Stimulated activated naive CD8-positive, alpha-beta T cell treated with anti-CD3 and anti-CD28 coated beads, Interleukin-15, Interleukin-2, amounts not matched to agents 100 ng/mL and 50 ng/mL, for 24 hours (primary cell): ENCODE measurements around the gene ERF.

Source experiments
- H3K27ac Mint-ChIP-seq: one replicate; pipeline ENCODE4 v1.8.0; 2021; ENCODE audit warnings: mild to moderate bottlenecking, mixed read lengths
- H3K27me3 Mint-ChIP-seq: one replicate; pipeline ENCODE4 v1.8.0; 2021; ENCODE audit warnings: mixed read lengths
- H3K36me3 Mint-ChIP-seq: one replicate; pipeline ENCODE4 v1.8.0; 2021; ENCODE audit warnings: low read depth, mixed read lengths
- H3K4me1 Mint-ChIP-seq: one replicate; pipeline ENCODE4 v1.8.0; 2021; ENCODE audit warnings: low read depth, mixed read lengths
- H3K4me3 Mint-ChIP-seq: one replicate; pipeline ENCODE4 v1.8.0; 2021; ENCODE audit warnings: mild to moderate bottlenecking, mixed read lengths
- H3K9me3 Mint-ChIP-seq: one replicate; pipeline ENCODE4 v1.8.0; 2021; ENCODE audit warnings: mixed read lengths

Gene ERF

GRCh38 chr19:42214810-42215485, 40.0 kb downstream of the ERF start:
- H3K27ac Mint-ChIP-seq: peak overlapping the region; percentile 34
- H3K4me3 Mint-ChIP-seq: peak overlapping the region; percentile 90
- H3K36me3 Mint-ChIP-seq: peaks cover 31% of the 10 kb centered on the region
- peaks cover 59% of the 10 kb centered on the region for H3K4me1 Mint-ChIP-seq
- no peaks in the 10 kb centered on the region for H3K27me3 Mint-ChIP-seq
- H3K9me3 Mint-ChIP-seq: no peaks in the 10 kb centered on the region

DNA sequence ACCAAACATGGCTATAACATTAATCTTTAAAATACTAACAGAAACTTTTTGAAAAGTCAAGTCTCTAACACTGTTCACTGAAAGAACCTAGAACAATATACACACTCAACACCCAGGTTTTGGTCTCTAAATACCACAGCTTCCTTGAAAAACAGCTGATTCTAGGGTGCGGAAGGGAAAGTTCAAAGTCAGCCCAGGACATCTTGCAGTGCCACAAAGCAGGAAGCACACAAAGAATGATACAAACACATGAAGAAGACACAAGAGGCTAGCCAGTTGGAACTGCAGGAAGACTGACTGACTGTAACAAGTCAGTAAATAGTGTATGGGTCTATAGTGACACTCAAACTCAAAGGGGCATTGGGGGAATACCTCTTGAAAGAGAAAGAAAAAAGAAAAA, 42.0 kb downstream of the ERF start:
- no peaks in the 10 kb centered on the region for H3K27me3 Mint-ChIP-seq
- H3K27ac Mint-ChIP-seq: peak overlapping the region; percentile 49
- no peak overlapping the region for H3K4me3 Mint-ChIP-seq
- no peaks in the 10 kb centered on the region for H3K9me3 Mint-ChIP-seq
- peaks cover 48% of the 10 kb centered on the region for H3K36me3 Mint-ChIP-seq
- H3K4me1 Mint-ChIP-seq: peaks cover 49% of the 10 kb centered on the region

DNA sequence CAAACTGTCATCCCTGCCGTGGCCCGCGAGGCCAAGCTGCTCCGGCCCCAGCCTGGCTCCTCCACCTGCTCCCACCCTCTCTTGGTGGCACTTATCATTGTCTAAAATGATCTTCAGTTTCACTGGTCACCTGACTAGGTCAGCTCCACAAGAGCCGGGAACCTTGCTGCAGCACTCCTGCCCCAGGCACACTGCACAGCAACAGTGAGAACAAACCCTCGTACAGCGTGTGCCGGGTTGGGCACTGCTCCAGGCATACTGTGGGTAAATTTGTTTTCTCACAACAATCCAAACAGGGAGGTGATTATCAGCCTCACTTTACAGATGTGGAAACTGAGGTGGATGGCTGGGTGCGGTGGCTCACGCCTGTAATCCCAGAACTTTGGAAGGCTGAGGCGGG, 46.3 kb downstream of the ERF start:
- Mint-ChIP-seq H3K27ac (peak overlapping the region; percentile 78), H3K4me1 (peaks cover 52% of the 10 kb centered on the region)

DNA sequence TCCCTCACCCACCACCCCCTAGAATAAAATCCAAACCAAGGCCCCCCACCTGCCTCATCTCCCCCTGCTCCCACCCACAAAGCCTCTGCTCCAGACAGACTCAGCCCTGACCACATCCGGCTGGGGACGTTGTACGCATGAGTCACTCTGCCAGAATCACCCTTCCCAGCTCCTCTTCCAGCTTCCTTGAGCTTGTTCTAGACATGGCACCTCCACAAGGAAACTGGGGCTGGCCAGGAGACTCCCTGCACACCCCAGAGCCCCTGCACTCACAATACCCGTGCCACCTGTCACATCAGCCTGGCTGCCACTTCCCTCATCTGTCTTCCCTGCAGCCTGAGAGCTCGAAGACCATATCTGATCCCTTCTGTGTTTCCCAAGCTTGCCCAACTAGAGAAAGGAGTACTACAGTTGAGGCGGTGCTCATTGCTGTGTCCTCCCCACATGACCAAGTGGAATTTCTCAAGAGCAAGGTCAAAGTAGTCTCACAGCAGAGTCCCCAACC, 47.1 kb downstream of the ERF start:
- Mint-ChIP-seq H3K27ac (peak overlapping the region; percentile 78), H3K27me3 (no peaks in the 10 kb centered on the region), H3K9me3 (no peaks in the 10 kb centered on the region), H3K4me1 (peaks cover 52% of the 10 kb centered on the region), H3K4me3 (peak overlapping the region; percentile 7), H3K36me3 (peaks cover 64% of the 10 kb centered on the region)

More for the DNA sequence above, 46.3 kb downstream of the ERF start:
- no peaks in the 10 kb centered on the region for H3K9me3 Mint-ChIP-seq
- H3K36me3 Mint-ChIP-seq: peaks cover 64% of the 10 kb centered on the region
- no peaks in the 10 kb centered on the region for H3K27me3 Mint-ChIP-seq
- no peak overlapping the region for H3K4me3 Mint-ChIP-seq

GRCh38 chr19:42206871-42207755, 47.8 kb downstream of the ERF start:
- Mint-ChIP-seq H3K4me3 (peak overlapping the region; percentile 7), H3K9me3 (no peaks in the 10 kb centered on the region), H3K27me3 (no peaks in the 10 kb centered on the region), H3K4me1 (peaks cover 57% of the 10 kb centered on the region), H3K27ac (peak overlapping the region; percentile 16), H3K36me3 (peaks cover 67% of the 10 kb centered on the region)

DNA sequence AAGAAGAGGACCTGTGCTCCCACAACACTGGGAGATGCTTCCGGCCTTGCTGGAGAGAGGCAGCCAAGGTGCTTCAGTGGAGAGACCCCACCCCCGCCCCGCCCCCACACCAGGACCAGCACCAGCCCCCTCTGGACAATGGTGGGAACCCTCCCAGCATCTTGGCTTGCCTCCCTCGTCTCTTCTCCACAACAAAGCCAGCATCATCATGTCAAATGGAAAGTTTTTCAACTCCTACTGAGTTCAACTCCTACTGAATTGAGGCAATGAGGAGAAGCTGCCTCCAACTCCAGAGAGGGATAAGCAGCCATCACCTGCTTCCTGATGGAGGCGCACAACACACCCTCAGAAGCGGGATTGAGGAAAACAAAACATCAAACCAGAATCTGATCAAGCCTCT, 50.3 kb downstream of the ERF start:
- Mint-ChIP-seq H3K27ac (no peak overlapping the region), H3K27me3 (no peaks in the 10 kb centered on the region), H3K4me1 (peaks cover 81% of the 10 kb centered on the region), H3K36me3 (peaks cover 73% of the 10 kb centered on the region), H3K4me3 (no peak overlapping the region), H3K9me3 (no peaks in the 10 kb centered on the region)

- peaks cover 87% of the 10 kb centered on the region for H3K4me1 Mint-ChIP-seq
- no peaks in the 10 kb centered on the region for H3K9me3 Mint-ChIP-seq
- peak overlapping the region; percentile 42 for H3K27ac Mint-ChIP-seq
- no peaks in the 10 kb centered on the region for H3K27me3 Mint-ChIP-seq
- H3K36me3 Mint-ChIP-seq: peaks cover 72% of the 10 kb centered on the region
- H3K4me3 Mint-ChIP-seq: no peak overlapping the region
These were observed 51.2 kb downstream of the ERF start for GRCh38 chr19:42203700-42204099.

GRCh38 chr19:42202290-42202880, 52.5 kb downstream of the ERF start:
- H3K4me3 Mint-ChIP-seq: peak overlapping the region; percentile 31
- peaks cover 65% of the 10 kb centered on the region for H3K36me3 Mint-ChIP-seq
- H3K9me3 Mint-ChIP-seq: no peaks in the 10 kb centered on the region
- H3K4me1 Mint-ChIP-seq: peaks cover 86% of the 10 kb centered on the region
- peak overlapping the region; percentile 97 for H3K27ac Mint-ChIP-seq
- no peaks in the 10 kb centered on the region for H3K27me3 Mint-ChIP-seq

DNA sequence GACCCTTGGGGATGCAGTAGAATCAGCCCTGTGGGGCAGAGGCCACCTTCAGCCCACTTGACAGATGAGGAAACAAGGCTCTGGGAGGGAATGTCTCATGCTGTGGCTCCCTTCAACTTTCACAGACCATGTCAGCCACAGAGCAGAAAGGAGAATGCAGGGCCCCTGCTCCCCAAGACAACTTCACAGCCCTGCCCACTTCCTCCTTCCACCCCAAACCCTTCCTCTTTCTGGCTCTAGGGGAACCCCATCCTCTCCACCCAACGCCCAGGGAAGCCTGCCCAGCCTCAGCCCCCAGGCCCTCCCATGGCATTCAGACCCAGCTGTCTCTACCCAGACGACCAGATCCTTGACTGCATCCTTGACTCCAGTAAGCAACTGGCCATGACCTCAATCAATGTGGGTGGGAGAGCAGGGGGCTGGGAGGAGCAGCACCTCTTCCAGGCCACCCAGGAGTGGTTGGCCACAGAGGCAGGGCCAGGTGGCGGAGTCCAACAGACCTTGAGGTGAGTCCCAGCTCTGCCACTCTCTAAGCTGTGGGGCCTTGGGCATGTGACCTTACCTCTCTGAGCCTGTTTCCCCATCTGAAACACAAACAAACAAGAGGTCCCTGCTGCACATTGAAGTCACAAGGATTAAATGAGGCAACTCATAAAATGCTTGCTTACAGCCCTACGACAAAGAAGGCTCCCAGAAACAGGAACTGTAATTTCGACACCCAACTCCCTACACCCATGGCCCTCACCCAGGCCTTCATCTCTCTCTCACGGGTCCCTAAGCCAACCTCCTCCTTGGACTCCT, 53.2 kb downstream of the ERF start:
- Mint-ChIP-seq H3K27me3 (no peaks in the 10 kb centered on the region), H3K36me3 (peaks cover 65% of the 10 kb centered on the region), H3K4me3 (peak overlapping the region; percentile 76), H3K27ac (peak overlapping the region; percentile 97), H3K4me1 (peaks cover 87% of the 10 kb centered on the region), H3K9me3 (no peaks in the 10 kb centered on the region)

- no peaks in the 10 kb centered on the region for H3K27me3 Mint-ChIP-seq
- peaks cover 89% of the 10 kb centered on the region for H3K4me1 Mint-ChIP-seq
- peaks cover 61% of the 10 kb centered on the region for H3K36me3 Mint-ChIP-seq
- no peaks in the 10 kb centered on the region for H3K9me3 Mint-ChIP-seq
- H3K4me3 Mint-ChIP-seq: peak overlapping the region; percentile 50
- H3K27ac Mint-ChIP-seq: peak overlapping the region; percentile 97
These were observed 54.7 kb downstream of the ERF start for GRCh38 chr19:42200116-42200715.

DNA sequence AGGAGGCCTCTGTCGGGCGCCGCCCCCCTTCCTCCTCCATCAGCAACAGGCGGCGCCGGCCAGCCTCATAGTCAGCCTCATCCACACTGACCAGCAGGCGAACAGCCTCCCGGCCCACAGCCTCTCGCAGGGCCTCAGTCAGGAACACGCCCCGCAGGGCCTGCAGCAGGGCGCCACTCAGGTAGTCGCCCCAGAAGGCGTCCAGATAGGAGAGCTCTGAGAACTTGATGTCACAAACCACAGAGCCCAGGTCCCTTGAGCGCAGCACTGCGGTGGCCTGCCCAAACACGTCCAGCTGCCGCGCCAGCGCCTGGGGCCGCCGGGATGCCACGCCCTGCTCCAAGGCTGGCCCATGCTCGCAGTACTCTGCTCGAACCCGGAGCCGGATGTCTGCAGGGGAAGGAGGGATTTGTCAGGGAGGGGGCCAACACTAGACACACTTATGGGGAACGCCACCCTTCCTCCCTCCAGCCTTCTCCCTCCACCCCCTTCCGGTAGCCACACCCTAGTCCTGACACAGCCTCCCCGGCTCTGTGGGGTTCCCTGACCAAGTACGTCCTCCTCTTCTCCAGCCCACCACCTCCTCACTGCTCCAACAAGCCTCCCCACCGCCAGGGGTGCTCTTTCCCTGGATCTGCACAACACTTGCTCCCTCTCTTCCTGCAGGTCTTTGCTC, 55.4 kb downstream of the ERF start:
- Mint-ChIP-seq H3K4me1 (peaks cover 83% of the 10 kb centered on the region), H3K27ac (peak overlapping the region; percentile 89), H3K27me3 (no peaks in the 10 kb centered on the region), H3K9me3 (no peaks in the 10 kb centered on the region), H3K36me3 (peaks cover 55% of the 10 kb centered on the region), H3K4me3 (peak overlapping the region; percentile 50)

GRCh38 chr19:42198676-42199439, 56.1 kb downstream of the ERF start:
- peak overlapping the region; percentile 89 for H3K27ac Mint-ChIP-seq
- peaks cover 56% of the 10 kb centered on the region for H3K36me3 Mint-ChIP-seq
- H3K4me3 Mint-ChIP-seq: peak overlapping the region; percentile 50
- H3K27me3 Mint-ChIP-seq: no peaks in the 10 kb centered on the region
- peaks cover 78% of the 10 kb centered on the region for H3K4me1 Mint-ChIP-seq
- H3K9me3 Mint-ChIP-seq: peaks cover under 1% of the 10 kb centered on the region
